WERI-Rb-1 (cell line): ENCODE data around the gene RAB37.

Experiments
- DNase-seq: peaks from one replicate; pipeline ENCODE4 v3.0.0-alpha.2; 2020
- H3K27ac ChIP-seq: fragments of 250-450 bp; sonication (Bioruptor Pico); 2 replicates; pipeline ENCODE4 v1.5.1; 2020; ENCODE audit warnings: mild to moderate bottlenecking, moderate library complexity
- H3K27me3 ChIP-seq: fragments of 250-450 bp; sonication (Bioruptor Pico); 2 replicates; pipeline ENCODE4 v1.5.1; 2021; ENCODE audit warnings: mild to moderate bottlenecking, low read depth, moderate library complexity; ENCODE audit not compliant: insufficient read depth, severe bottlenecking
- H3K36me3 ChIP-seq: fragments of 250-450 bp; sonication (Bioruptor Pico); 2 replicates; pipeline ENCODE4 v1.5.1; 2020; ENCODE audit warnings: mild to moderate bottlenecking, moderate library complexity
- H3K4me3 ChIP-seq: 2 replicates; pipeline ENCODE4 v1.5.1; 2011; ENCODE audit warnings: low read depth, mild to moderate bottlenecking, control low read depth, low read length
- H3K9me3 ChIP-seq: fragments of 250-450 bp; sonication (Bioruptor Pico); 2 replicates; pipeline ENCODE4 v1.5.1; 2021; ENCODE audit warnings: mild to moderate bottlenecking, moderate library complexity; ENCODE audit not compliant: severe bottlenecking
- TF ChIP-seq, protein P1 (sequence below): IDR thresholded peaks from 2 replicates; pipeline ENCODE4 v1.5.1; 2011; ENCODE audit warnings: low read depth, mild to moderate bottlenecking, control low read depth, inconsistent platforms, low read length

Gene RAB37, protein sequence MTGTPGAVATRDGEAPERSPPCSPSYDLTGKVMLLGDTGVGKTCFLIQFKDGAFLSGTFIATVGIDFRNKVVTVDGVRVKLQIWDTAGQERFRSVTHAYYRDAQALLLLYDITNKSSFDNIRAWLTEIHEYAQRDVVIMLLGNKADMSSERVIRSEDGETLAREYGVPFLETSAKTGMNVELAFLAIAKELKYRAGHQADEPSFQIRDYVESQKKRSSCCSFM

DNA sequence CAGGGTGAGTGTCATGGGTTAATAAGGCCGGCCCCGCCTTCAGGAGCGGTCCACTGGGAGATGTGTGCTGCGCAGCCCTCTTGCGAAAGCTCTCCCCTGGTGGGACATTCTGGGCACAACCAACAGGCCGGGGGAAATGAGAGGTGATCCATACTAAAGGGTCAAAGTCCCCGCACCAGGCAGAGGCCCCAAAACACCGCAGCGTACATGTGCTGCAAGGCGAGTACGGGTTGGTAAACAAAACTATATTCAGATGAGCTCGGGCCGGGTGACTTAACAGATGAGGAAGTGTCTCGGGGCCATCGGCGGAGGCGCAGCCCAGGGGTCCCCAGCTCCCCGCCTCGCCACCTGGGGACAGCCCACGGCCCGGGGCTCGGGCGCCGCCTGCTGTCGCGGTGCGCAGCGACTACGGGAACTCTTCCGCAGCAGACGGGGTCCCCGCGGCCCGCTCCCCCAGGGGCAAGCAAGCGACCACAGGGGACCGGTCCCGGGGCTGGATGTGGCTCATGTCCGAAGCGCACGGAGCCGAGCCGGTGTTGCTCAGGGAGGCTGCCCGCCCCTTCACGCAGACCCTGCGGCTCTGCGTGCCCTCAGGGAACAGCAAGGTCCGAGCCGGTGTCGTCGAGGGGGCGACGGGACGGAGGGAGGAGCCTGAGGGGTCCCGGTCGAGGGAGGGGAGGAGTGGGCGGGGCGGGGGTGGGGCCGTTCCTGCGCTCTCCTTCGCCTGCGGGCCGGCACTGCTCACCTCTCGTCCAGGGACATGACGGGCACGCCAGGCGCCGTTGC is at the start of gene RAB37:
Gene RAB37 (plus strand): TSS at position 744 of the 786 bp plus-strand sequence. CDS start 17 bp downstream, at position 761.
- TF ChIP-seq, protein P1, sequence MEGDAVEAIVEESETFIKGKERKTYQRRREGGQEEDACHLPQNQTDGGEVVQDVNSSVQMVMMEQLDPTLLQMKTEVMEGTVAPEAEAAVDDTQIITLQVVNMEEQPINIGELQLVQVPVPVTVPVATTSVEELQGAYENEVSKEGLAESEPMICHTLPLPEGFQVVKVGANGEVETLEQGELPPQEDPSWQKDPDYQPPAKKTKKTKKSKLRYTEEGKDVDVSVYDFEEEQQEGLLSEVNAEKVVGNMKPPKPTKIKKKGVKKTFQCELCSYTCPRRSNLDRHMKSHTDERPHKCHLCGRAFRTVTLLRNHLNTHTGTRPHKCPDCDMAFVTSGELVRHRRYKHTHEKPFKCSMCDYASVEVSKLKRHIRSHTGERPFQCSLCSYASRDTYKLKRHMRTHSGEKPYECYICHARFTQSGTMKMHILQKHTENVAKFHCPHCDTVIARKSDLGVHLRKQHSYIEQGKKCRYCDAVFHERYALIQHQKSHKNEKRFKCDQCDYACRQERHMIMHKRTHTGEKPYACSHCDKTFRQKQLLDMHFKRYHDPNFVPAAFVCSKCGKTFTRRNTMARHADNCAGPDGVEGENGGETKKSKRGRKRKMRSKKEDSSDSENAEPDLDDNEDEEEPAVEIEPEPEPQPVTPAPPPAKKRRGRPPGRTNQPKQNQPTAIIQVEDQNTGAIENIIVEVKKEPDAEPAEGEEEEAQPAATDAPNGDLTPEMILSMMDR = peak; percentile 97
- DNase-seq = peak; percentile 88
- peak within 1 kb of the TSS; percentile 61 for H3K27ac ChIP-seq
- peak within 1 kb of the TSS; percentile 60 for H3K4me3 ChIP-seq
- no peaks in the 10 kb centered on the region for H3K27me3 ChIP-seq
- H3K9me3 ChIP-seq = no peaks in the 10 kb centered on the region
- H3K36me3 ChIP-seq = no peaks in the 10 kb centered on the region

DNA sequence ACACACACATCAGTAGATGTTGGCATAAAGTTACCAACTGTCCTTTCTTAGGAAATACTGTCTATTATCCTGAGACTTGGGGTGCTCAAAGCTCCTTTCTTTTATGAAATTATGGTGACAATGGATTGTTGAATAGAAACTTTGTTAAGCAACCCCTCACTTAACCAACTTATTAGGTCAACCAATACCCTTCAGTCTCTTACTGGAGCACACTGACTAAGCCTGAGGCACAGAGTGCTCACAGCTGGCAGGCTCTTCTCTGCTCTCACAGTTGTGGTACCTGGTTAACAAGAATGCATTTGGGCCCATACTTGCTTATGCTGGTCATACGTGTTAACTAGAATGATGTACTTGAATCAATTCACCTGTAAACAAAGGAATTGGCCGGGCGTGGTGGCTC is 49.2 kb upstream of the RAB37 start:
- Histone ChIP-seq H3K27ac (no peak overlapping the region), H3K27me3 (no peaks in the 10 kb centered on the region), H3K36me3 (peaks cover 7% of the 10 kb centered on the region; the same call in 1 of the 2 replicates), H3K9me3 (no peaks in the 10 kb centered on the region), H3K4me3 (no peak overlapping the region)
- DNase-seq = no peak
- TF ChIP-seq, protein P1 = no peak

DNA sequence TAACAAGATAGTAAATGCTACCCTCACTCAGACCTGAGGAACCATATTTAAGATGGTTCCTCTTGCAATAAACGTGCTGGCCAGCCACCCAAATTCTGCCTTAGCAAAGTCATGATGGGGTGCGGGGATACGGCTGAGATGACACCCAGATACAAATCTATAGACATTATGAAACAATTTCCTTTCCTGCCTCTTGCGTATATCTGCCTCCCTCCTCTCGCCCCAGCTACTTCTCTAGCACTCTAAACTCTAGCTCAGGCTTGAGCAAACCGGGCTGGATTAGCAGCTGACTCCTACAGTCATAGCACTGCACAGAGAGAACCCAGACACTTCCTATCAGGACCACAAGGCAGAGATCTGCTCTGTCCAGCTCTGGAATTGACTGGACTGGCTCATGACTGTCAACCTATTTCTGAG is 46.6 kb upstream of the RAB37 start:
- DNase-seq = peak; percentile 61
- H3K9me3 ChIP-seq = no peaks in the 10 kb centered on the region
- no peaks in the 10 kb centered on the region for H3K27me3 ChIP-seq
- TF ChIP-seq, protein P1 = no peak
- H3K4me3 ChIP-seq = no peak overlapping the region
- peaks cover 9% of the 10 kb centered on the region; the same call in 1 of the 2 replicates for H3K36me3 ChIP-seq
- H3K27ac ChIP-seq = peak overlapping the region; percentile 78

DNA sequence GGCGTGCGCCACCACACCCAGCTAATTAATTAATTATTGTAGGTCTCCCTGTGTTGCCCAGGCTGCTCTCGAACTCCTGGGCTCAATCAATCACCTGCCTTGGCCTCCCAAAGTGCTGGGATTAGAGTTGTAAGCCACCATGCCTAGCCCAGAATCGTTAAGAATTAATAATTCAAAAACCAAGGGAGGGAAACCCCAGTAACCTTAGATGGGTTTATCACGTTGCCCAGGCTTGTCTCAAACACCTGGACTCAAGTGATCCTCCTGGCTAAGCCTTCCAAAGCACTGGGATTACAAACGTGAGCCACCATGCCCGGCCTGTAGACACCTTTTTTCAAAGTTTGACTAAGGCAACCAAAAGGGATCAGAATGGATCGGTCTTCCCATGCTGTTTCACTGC is 45.9 kb upstream of the RAB37 start:
- TF ChIP-seq, protein P1 = no peak
- H3K27ac ChIP-seq = peak overlapping the region; percentile 78
- peaks cover 9% of the 10 kb centered on the region; the same call in 1 of the 2 replicates for H3K36me3 ChIP-seq
- H3K4me3 ChIP-seq = no peak overlapping the region
- DNase-seq = peak; percentile 95
- no peaks in the 10 kb centered on the region for H3K27me3 ChIP-seq
- no peaks in the 10 kb centered on the region for H3K9me3 ChIP-seq

DNA sequence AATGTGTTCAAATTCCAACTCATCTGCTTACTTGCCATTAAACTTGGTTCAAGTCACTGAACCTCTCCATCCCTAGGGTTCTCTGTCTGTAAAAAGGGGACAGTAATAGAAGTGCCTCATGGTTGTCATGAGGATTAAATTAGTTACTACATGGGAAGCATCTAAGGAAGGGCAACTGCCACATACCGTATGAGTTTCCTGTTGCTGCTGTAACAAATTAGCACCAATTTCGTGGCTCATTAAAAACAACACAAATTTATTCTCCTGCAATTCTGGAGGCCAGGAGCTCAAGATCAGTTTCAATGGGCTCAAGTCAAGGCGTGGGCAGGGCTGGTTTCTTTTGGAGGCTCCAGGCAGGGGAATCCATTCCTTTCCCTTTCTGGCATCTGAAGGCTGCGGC is 43.0 kb upstream of the RAB37 start:
- Histone ChIP-seq H3K9me3 (no peaks in the 10 kb centered on the region), H3K36me3 (peaks cover 9% of the 10 kb centered on the region; the same call in 1 of the 2 replicates)

More for the DNA sequence above, 43.0 kb upstream of the RAB37 start:
- DNase-seq = no peak
- Histone ChIP-seq H3K4me3 (no peak overlapping the region), H3K27me3 (no peaks in the 10 kb centered on the region), H3K27ac (no peak overlapping the region)
- TF ChIP-seq, protein P1 = no peak
